ENCODE measurements around the gene MFSD6L.

DNA sequence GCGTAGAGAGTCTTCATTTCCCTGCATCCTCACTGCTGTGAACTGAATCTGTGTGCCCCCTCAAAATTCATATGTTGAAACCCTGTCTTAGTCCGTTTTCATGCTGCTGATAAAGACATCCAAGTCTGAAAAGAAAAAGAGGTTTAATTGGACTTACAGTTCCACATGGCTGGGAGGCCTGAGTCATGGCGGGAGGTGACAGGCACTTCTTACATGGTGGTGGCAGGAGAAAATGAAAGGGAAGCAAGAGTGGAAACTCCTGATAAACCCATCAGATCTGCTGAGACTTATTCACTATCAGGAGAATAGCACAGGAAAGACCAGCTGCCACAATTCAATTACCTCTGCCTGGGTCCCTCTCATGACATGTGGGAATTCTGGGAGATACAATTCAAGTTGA is 51.4 kb downstream of the MFSD6L start:
- TF ChIP-seq CTCF (IDR thresholded peaks at IDR 0.05; ENCODE audit: low read depth, low read length, poor library complexity, severe bottlenecking) = no peak
- no peak for TF ChIP-seq EZH2phosphoT487 (IDR thresholded peaks at IDR 0.05; ENCODE audit: borderline replicate concordance, low read length)
